Neural crest cell (in vitro differentiated cells): ENCODE data around the gene GIT2. TPM values are rescaled to one million over a fixed set of nuclear protein-coding genes. Genes with fewer than 3 reads are reported as not detected.
"Not testable (repeated sequence)": the region's sequence is repeated elsewhere in the genome, so short reads cannot be mapped to it uniquely, and the experiment has no call there.

Source experiments
- DNase-seq: peaks from one replicate; pipeline ENCODE4 v3.0.0; 2021; ENCODE audit warnings: low read depth, mixed read lengths, low spot score
- H3K27ac Mint-ChIP-seq: one replicate; pipeline ENCODE4 v1.8.0; 2021; ENCODE audit warnings: mild to moderate bottlenecking, mixed read lengths; ENCODE audit not compliant: unreplicated experiment
- H3K27me3 Mint-ChIP-seq: 2 replicates; pipeline ENCODE4 v1.8.0; 2021; ENCODE audit warnings: low read depth, mild to moderate bottlenecking, mixed read lengths
- H3K36me3 Mint-ChIP-seq: 2 replicates; pipeline ENCODE4 v1.8.0; 2021; ENCODE audit warnings: low read depth, mild to moderate bottlenecking, mixed read lengths
- H3K4me1 Mint-ChIP-seq: 2 replicates; pipeline ENCODE4 v1.8.0; 2021; ENCODE audit warnings: mixed read lengths
- H3K4me3 Mint-ChIP-seq: one replicate; pipeline ENCODE4 v1.8.0; 2021; ENCODE audit warnings: mild to moderate bottlenecking, mixed read lengths
- H3K9me3 Mint-ChIP-seq: 2 replicates; pipeline ENCODE4 v1.8.0; 2021; ENCODE audit warnings: mixed read lengths
- total RNA-seq: library from RNA; stranded (reverse); gene quantifications from 2 replicates; pipeline ENCODE4 v1.2.1, GENCODE V29; 2021
- TF ChIP-seq, protein P1 (sequence below): fragments of 200-600 bp; sonication (generic); conservative IDR thresholded peaks from 2 replicates; pipeline ENCODE4 v1.5.0; 2021; ENCODE audit warnings: antibody characterized with exemption, mild to moderate bottlenecking

The GIT2 gene
- total RNA-seq, 1 donor from 2014 or later, result 31.1 TPM

DNA sequence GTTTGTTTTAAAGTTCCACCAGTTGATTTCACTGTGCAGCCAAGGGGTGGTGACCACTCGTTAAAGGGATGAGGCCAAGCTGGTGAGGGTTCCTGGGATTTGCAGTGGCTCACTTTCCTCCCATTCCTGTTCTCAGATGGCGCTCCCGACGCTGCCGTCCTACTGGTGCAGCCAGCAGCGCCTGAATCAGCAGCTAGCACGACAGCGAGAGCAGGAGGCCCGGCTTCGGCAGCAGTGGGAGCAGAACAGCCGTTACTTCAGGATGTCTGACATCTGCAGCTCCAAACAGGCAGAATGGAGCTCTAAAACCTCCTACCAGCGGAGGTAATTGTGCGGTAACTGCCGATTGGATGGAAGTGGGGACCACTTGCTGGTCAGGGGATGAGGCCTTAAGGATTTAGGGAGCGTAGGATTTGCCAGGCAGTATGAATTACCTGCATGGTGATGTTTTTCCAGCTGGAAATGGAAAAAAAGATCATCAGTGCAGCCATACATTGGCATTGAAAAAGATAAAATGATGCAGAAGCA lies 93.2 kb downstream of the GIT2 start:
- DNase-seq, result no peak
- Mint-ChIP-seq H3K27ac (no peak overlapping the region), H3K36me3 (peaks cover 7% of the 10 kb centered on the region), H3K4me3 (no peak overlapping the region), H3K9me3 (no peaks in the 10 kb centered on the region), H3K4me1 (peaks cover 20% of the 10 kb centered on the region), H3K27me3 (no peaks in the 10 kb centered on the region)
- TF ChIP-seq, protein P1, sequence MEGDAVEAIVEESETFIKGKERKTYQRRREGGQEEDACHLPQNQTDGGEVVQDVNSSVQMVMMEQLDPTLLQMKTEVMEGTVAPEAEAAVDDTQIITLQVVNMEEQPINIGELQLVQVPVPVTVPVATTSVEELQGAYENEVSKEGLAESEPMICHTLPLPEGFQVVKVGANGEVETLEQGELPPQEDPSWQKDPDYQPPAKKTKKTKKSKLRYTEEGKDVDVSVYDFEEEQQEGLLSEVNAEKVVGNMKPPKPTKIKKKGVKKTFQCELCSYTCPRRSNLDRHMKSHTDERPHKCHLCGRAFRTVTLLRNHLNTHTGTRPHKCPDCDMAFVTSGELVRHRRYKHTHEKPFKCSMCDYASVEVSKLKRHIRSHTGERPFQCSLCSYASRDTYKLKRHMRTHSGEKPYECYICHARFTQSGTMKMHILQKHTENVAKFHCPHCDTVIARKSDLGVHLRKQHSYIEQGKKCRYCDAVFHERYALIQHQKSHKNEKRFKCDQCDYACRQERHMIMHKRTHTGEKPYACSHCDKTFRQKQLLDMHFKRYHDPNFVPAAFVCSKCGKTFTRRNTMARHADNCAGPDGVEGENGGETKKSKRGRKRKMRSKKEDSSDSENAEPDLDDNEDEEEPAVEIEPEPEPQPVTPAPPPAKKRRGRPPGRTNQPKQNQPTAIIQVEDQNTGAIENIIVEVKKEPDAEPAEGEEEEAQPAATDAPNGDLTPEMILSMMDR, result no peak

DNA sequence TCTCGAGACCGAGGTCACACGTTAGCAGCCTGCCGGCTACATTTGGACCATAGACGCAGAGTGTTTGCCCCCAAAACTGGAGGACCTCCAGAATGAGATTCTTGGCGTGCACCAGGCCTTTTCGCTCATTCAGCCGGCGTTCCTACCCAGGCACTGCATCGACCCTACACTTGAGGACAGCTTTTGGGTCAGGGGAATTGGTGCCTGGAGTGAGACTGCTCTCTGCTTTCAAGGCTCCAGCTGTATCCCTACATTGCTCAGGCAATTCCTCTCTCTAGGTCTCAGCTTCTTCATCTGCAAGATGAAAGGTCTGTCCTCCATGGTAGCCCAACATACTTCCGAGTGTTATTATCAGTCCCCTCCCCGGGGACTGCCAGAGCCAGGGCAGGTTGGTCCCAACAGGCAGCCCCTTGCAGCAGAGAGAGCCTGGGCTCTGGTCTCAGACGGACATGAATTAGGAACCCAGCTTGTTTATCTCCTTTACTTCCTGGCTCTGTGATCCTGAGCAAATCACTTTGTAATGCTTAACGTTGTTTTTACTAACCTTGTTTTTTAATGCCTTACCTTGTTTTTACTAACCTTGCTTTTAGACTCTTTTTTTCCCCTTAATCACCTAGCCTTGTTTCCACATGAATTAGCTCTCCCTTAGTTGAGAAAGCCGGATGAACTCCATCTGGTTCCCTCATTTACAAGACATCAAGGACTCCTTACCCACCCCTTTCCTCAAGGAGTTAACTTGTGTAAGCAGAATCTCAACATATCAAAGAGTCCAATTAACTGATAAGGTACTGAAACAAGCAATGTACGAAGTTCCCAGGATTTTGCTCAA lies 95.2 kb downstream of the GIT2 start:
- no peak for DNase-seq
- peak overlapping the region; percentile 89 for H3K27ac Mint-ChIP-seq
- peaks cover 20% of the 10 kb centered on the region for H3K4me1 Mint-ChIP-seq
- TF ChIP-seq, protein P1, result no peak
- no peaks in the 10 kb centered on the region for H3K27me3 Mint-ChIP-seq
- H3K4me3 Mint-ChIP-seq, result peak overlapping the region; percentile 92
- H3K9me3 Mint-ChIP-seq, result no peaks in the 10 kb centered on the region
- H3K36me3 Mint-ChIP-seq, result peaks cover 5% of the 10 kb centered on the region

DNA sequence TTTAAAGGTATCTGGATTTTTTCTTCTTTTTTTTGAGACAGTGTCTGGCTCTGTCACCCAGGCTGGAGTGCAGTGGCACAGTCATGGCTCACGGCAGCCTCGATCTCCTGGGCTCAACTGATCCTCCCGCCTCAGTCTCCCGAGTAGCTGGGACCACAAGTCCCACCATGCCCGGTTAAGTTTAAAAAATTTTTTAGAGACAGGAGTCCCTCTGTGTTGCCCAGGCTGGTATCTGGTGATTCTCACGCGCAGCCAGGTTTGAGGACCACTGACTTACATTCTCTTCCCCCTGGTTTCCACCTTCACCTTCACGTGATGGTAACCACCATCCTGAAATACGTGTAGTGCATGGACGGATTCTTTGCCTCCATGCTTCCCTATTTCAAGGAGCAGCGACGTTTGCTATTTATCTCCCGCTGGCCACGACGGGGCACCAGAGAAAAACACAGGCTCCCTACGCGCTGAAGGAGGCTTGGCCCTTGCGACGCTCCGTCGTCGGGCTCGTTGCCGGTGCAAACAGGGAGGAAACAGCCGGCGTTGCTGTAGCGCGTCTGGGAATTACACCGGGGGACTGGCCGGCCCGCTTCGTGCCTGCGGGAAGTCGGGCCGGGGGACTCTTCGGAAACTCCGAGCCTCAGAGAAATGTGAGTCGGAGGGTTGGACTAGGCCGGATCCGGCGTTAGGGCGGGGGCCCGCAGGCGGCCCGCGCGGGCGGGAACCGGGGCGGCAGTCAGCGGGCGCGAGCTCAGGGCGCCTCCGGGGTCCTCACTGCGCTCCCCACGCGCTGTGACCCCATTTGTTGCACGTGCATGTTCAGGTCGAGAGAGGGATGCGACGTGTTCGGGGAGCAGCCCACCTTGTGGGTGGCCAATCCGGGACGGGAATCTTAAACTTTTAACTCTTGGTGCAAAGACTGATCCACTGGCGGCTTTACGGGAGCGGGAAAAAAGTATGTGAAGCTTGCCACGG lies 96.1 kb downstream of the GIT2 start, which contains the start of gene TCHP:
Gene TCHP, plus strand, starts transcription at position 492 of the 969 bp plus-strand sequence. CDS start 2,753 bp downstream, outside the sequence.
- TF ChIP-seq, protein P1, result peak; percentile 39
- DNase-seq, result peak; percentile 71
- Mint-ChIP-seq H3K27me3 (no peaks in the 10 kb centered on the region), H3K36me3 (peaks cover 4% of the 10 kb centered on the region), H3K4me1 (peaks cover 20% of the 10 kb centered on the region), H3K4me3 (peak within 1 kb of the TSS; percentile 92), H3K27ac (peak within 1 kb of the TSS; percentile 93), H3K9me3 (no peaks in the 10 kb centered on the region)

DNA sequence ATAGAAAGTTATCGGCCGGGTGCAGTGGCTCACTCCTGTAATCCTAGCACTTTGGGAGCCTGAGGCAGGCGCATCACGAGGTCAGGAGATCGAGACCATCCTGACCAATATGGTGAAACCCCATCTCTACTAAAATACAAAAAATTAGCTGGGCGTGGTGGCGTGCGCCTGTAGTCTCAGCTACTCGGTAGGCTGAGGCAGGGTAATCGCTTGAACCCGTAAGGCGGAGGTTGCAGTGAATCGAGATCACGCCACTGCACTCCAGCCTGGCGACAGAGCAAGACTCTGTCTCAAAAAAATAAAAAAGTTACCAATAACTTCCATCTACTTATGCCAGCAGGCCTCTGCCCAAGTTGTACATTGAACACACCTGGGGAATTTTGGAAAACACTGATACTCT lies 96.8 kb downstream of the GIT2 start:
- not testable (repeated sequence) for H3K36me3 Mint-ChIP-seq, H3K27ac Mint-ChIP-seq, H3K27me3 Mint-ChIP-seq, DNase-seq, H3K9me3 Mint-ChIP-seq
- peak overlapping the region; percentile 92 for H3K4me3 Mint-ChIP-seq
- H3K4me1 Mint-ChIP-seq, result peaks cover 20% of the 10 kb centered on the region

DNA sequence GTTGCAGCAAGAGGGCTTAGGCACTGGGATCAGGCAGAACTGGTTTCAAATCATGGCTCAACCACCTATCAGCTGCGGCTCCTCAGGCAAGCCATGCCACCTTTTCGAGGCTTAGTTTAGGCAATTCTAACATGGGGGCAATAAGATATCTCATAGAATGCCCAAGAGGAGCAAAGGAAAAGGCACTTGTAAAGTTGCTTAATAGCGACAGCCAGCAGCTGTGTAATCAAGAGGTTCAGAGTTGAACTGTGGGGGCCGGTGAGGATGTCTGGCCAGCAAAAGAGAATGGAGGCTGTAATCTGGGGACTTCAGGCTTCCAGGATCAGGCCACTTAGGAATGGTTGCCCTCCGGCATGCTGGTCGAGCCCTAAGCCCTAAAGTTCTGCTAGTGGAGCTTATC lies 99.1 kb downstream of the GIT2 start:
- H3K9me3 Mint-ChIP-seq, result no peaks in the 10 kb centered on the region
- peak overlapping the region; percentile 76 for H3K4me3 Mint-ChIP-seq
- H3K36me3 Mint-ChIP-seq, result no peaks in the 10 kb centered on the region
- H3K27ac Mint-ChIP-seq, result peak overlapping the region; percentile 12
- H3K4me1 Mint-ChIP-seq, result peaks cover 20% of the 10 kb centered on the region
- peaks cover 5% of the 10 kb centered on the region for H3K27me3 Mint-ChIP-seq
- TF ChIP-seq, protein P1, result no peak
- no peak for DNase-seq
